ENCODE measurements around the gene ENO2.

ENO2 gene

GRCh38 chr12:6936636-6937480 is 22.5 kb downstream of the ENO2 start:
- DNase-seq: peak; percentile 86

GRCh38 chr12:6937481-6938352 is 23.3 kb downstream of the ENO2 start:
- peak; percentile 96 for DNase-seq

- DNase-seq: no peak
Observed at GRCh38 chr12:6938353-6939190, 24.2 kb downstream of the ENO2 start.

- DNase-seq: no peak
Observed at GRCh38 chr12:6939191-6939540, 24.8 kb downstream of the ENO2 start.

- no peak for DNase-seq
Observed at GRCh38 chr12:6941267-6941666, 26.9 kb downstream of the ENO2 start.

GRCh38 chr12:6941782-6942181 is 27.4 kb downstream of the ENO2 start:
- no peak for DNase-seq

- DNase-seq: no peak
Observed at GRCh38 chr12:6942331-6942665, 27.9 kb downstream of the ENO2 start.

- DNase-seq: peak; percentile 88
Observed at GRCh38 chr12:6943389-6943721, 29.0 kb downstream of the ENO2 start.

GRCh38 chr12:6943722-6944380 is 29.5 kb downstream of the ENO2 start, which contains the start of the genes C12orf57 and RNU7-1:
C12orf57 (plus strand) TSS chr12:6944022; CDS start chr12:6944122, 100 bp downstream.
RNU7-1 (plus strand) TSS chr12:6943816.
- peak; percentile 84 for DNase-seq

GRCh38 chr12:6944381-6945186 is 30.2 kb downstream of the ENO2 start:
- peak; percentile 91 for DNase-seq

- no peak for DNase-seq
Observed at GRCh38 chr12:6945613-6946012, 31.2 kb downstream of the ENO2 start.

- DNase-seq: peak; percentile 85
Observed at GRCh38 chr12:6946033-6946919, 31.9 kb downstream of the ENO2 start.

GRCh38 chr12:6946920-6947374 is 32.6 kb downstream of the ENO2 start:
- DNase-seq: no peak

- no peak for DNase-seq
Observed at GRCh38 chr12:6947615-6948014, 33.2 kb downstream of the ENO2 start.

GRCh38 chr12:6948873-6949594 is 34.7 kb downstream of the ENO2 start:
- DNase-seq: no peak

GRCh38 chr12:6950401-6950801 is 36.0 kb downstream of the ENO2 start:
- no peak for DNase-seq

- DNase-seq: no peak
Observed at GRCh38 chr12:6950811-6951540, 36.6 kb downstream of the ENO2 start, which contains the start of gene PTPN6. PTPN6 (plus strand) TSS chr12:6951356; CDS start chr12:6951513, 157 bp downstream.

GRCh38 chr12:6951551-6952120 is 37.3 kb downstream of the ENO2 start:
- no peak for DNase-seq
